GM12878 (cell line): Measurements from ENCODE around the gene EFNB2. TPM values are rescaled to one million over a fixed set of nuclear protein-coding genes. Genes with fewer than 3 reads are reported as not detected.

Experiments used
- CBFB ChIP-seq: IDR thresholded peaks from 2 replicates; pipeline ENCODE4 v1.6.1; 2016; ENCODE audit warnings: antibody characterized with exemption, low read depth
- DPF2 ChIP-seq: fragments of 450-650 bp; IDR thresholded peaks from 2 replicates; pipeline ENCODE4 v1.6.1; 2017; ENCODE audit warnings: mild to moderate bottlenecking
- E2F4 ChIP-seq: IDR thresholded peaks from 2 replicates; pipeline ENCODE4 v1.6.1; 2012; ENCODE audit warnings: low read depth, low read length, improper control_type of control experiment
- E2F8 ChIP-seq: fragments of 450-650 bp; IDR thresholded peaks from 2 replicates; pipeline ENCODE4 v1.6.1; 2018; ENCODE audit warnings: mild to moderate bottlenecking, low read depth, moderate library complexity; ENCODE audit not compliant: partially characterized antibody
- ETV6 ChIP-seq, 2 experiments: fragments of 450-650 bp in 1 of 2; IDR thresholded peaks in 1 of 2; conservative IDR thresholded peaks in 1 of 2; 2 replicates each; pipeline ENCODE4 v1.6.1; 2014; ENCODE audit warnings: antibody characterized with exemption in 1 of 2, borderline replicate concordance in 1 of 2, low read depth in 1 of 2, mild to moderate bottlenecking in 1 of 2, moderate library complexity in 1 of 2
- EZH2 ChIP-seq: IDR thresholded peaks from 2 replicates; pipeline ENCODE4 v1.6.1; 2012; ENCODE audit warnings: low read depth, mild to moderate bottlenecking, control low read depth, inconsistent platforms, low read length, borderline replicate concordance; ENCODE audit not compliant: control insufficient read depth
- FOXM1 ChIP-seq: IDR thresholded peaks from 2 replicates; pipeline ENCODE4 v1.6.1; 2012; ENCODE audit warnings: low read depth, mild to moderate bottlenecking, inconsistent platforms, low read length, moderate library complexity
- HDGF ChIP-seq: fragments of 450-650 bp; IDR thresholded peaks from 2 replicates; pipeline ENCODE4 v1.6.1; 2016; ENCODE audit warnings: antibody characterized with exemption
- IRF4 ChIP-seq: IDR thresholded peaks from 2 replicates; pipeline ENCODE4 v1.6.1; 2011; ENCODE audit warnings: low read depth, low read length
- IRF5 ChIP-seq: fragments of 450-650 bp; IDR thresholded peaks from 2 replicates; pipeline ENCODE4 v1.6.1; 2017; ENCODE audit warnings: borderline replicate concordance
- NFXL1 ChIP-seq: fragments of 450-650 bp; IDR thresholded peaks from 2 replicates; pipeline ENCODE4 v1.6.1; 2017; ENCODE audit warnings: antibody characterized with exemption, mild to moderate bottlenecking, borderline replicate concordance
- NR2C1 ChIP-seq: fragments of 450-650 bp; IDR thresholded peaks from 2 replicates; pipeline ENCODE4 v1.6.1; 2017; ENCODE audit warnings: antibody characterized with exemption, mild to moderate bottlenecking, moderate library complexity
- PML ChIP-seq: IDR thresholded peaks from 2 replicates; pipeline ENCODE4 v1.6.1; 2012; ENCODE audit warnings: low read length, inconsistent platforms
- RFX5 ChIP-seq: IDR thresholded peaks from 2 replicates; pipeline ENCODE4 v1.6.1; 2011; ENCODE audit warnings: low read depth, low read length, improper control_type of control experiment
- SMC3 ChIP-seq: IDR thresholded peaks from 2 replicates; pipeline ENCODE4 v1.6.1; 2011; ENCODE audit warnings: low read length, improper control_type of control experiment, borderline replicate concordance
- TCF7 ChIP-seq: IDR thresholded peaks from 2 replicates; pipeline ENCODE4 v1.6.1; 2014; ENCODE audit warnings: antibody characterized with exemption, borderline replicate concordance
- YY1 ChIP-seq: IDR thresholded peaks from 2 replicates; pipeline ENCODE4 v1.6.1; 2011; ENCODE audit warnings: low read depth, mild to moderate bottlenecking, low read length
- ZBTB40 ChIP-seq: fragments of 450-650 bp; IDR thresholded peaks from 2 replicates; pipeline ENCODE4 v1.6.1; 2016; ENCODE audit warnings: mild to moderate bottlenecking, moderate library complexity, borderline replicate concordance
- ZNF217 ChIP-seq: fragments of 450-650 bp; IDR thresholded peaks from 2 replicates; pipeline ENCODE4 v1.6.1; 2017; ENCODE audit warnings: antibody characterized with exemption, mild to moderate bottlenecking
- ZNF274 ChIP-seq: IDR thresholded peaks from one replicate; pipeline ENCODE4 v1.8.0; 2011; ENCODE audit not compliant: insufficient read length, insufficient read depth
- ZSCAN29 ChIP-seq: fragments of 450-650 bp; IDR thresholded peaks from 2 replicates; pipeline ENCODE4 v1.6.1; 2017; ENCODE audit warnings: mild to moderate bottlenecking, moderate library complexity
- polyA plus RNA-seq, 11 experiments: library from polyadenylated mRNA; depleted of rRNA in 4 of 11; unstranded in 6 of 11; stranded (reverse) in 5 of 11; fragments of >200 nt; fragmentation: Nextera tagmentation in 4 of 11; fragmentation: Illumina TruSeq in 1 of 11; extraction: Ambion mirVana in 4 of 11; extraction: Trizol in 1 of 11; gene quantifications; 1 replicate in 1 of 11; 2 replicates in 10 of 11; pipeline versions ENCODE4 v1.2.1 to v1.2.3, GENCODE V29; 2011 to 2016; ENCODE audit warnings: inconsistent platforms in 2 of 11, missing spikeins in 2 of 11, low read depth in 1 of 11
- total RNA-seq, 4 experiments: library from RNA; depleted of rRNA in 3 of 4; stranded (reverse); fragments of >200 nt in 3 of 4; fragmentation: Illumina TruSeq in 1 of 4; extraction: Trizol in 1 of 4; gene quantifications; 2 replicates each; pipeline versions ENCODE4 v1.2.1 to v1.2.3, GENCODE V29; 2013 to 2021

The EFNB2 gene
- total and polyA plus RNA-seq, 10 of the 15 experiments (the other 5 are each of a cell fraction or from before 2014, with no cell fraction given), result 0.12 to 1.5 (median 0.31) TPM; not detected in 1

- no peak for TF ChIP-seq SMC3
- TF ChIP-seq FOXM1, result no peak
- peak; percentile 87 for TF ChIP-seq CBFB
- TF ChIP-seq ETV6 (conservative IDR thresholded peaks at IDR 0.05 in 1 of 2, IDR thresholded peaks at IDR 0.05 in 1 of 2; ENCODE audit: borderline replicate concordance in 1 of 2, low read depth in 1 of 2), result no peak
- TF ChIP-seq IRF4, result no peak
- no peak for TF ChIP-seq ZNF274
- no peak for TF ChIP-seq TCF7
- no peak for TF ChIP-seq E2F4
- no peak for TF ChIP-seq ZBTB40
- no peak for TF ChIP-seq EZH2
- no peak for TF ChIP-seq ZNF217
- peak; percentile 95 for TF ChIP-seq YY1
- no peak for TF ChIP-seq IRF5
- no peak for TF ChIP-seq NR2C1
- no peak for TF ChIP-seq RFX5
- TF ChIP-seq NFXL1, result no peak
- no peak for TF ChIP-seq E2F8
- TF ChIP-seq ZSCAN29, result peak; percentile 4; the same call in 1 of the 2 replicates
- TF ChIP-seq PML, result peak; percentile 96
- 0 out of 2 replicates have a peak, but pooled peaks have one; percentile 38 for TF ChIP-seq HDGF
- peak; percentile 53 for TF ChIP-seq DPF2
Measured at GRCh38 chr13:106567474-106568298, 32.2 kb upstream of the EFNB2 start, which contains the start of gene ARGLU1 (continued).
